IMR-90 (cell line): ENCODE results near the gene OXCT2. TPM values are rescaled to one million over a fixed set of nuclear protein-coding genes. Genes with fewer than 3 reads are reported as not detected.

Experiments used
- ATAC-seq: fragments of 200-7000 bp; cut with Tn5 transposase; 2 replicates; pipeline ENCODE4 v1.9.1; 2020; ENCODE audit warnings: low read depth, mild to moderate bottlenecking, moderate library complexity
- BruUV-seq: library from RNA; stranded (reverse); fragments of 400-500 nt; replicated peaks from 2 replicates; lab custom pipeline; 2021; lab: Mats Ljungman, UMichigan
- CTCF ChIA-PET: fragments of 300-600 bp; formaldehyde crosslinking; extraction: SDS; loops from one replicate; lab custom pipeline; 2021; ENCODE audit warnings: antibody characterized with exemption; lab: Yijun Ruan, JAX
- POLR2A ChIA-PET: fragments of 300-600 bp; sonication (Branson Sonifier 250); formaldehyde crosslinking; loops from one replicate; lab custom pipeline; 2022; ENCODE audit warnings: antibody characterized with exemption; ENCODE audit not compliant: unreplicated experiment; lab: Charles Lee
- DNase-seq: peaks from one replicate; pipeline ENCODE4 v3.0.0; 2013
- H2AFZ ChIP-seq: replicated peaks from 2 replicates; pipeline ENCODE3; 2013; ENCODE audit warnings: low read length, mild to moderate bottlenecking; ENCODE audit not compliant: poor library complexity
- H2AK5ac ChIP-seq: 2 replicates; pipeline ENCODE4 v1.6.1; 2013; ENCODE audit warnings: low read depth, low read length, inconsistent platforms
- H2AK9ac ChIP-seq: replicated peaks from 2 replicates; pipeline ENCODE3; 2013; ENCODE audit warnings: mild to moderate bottlenecking, low read depth, low read length, moderate library complexity; ENCODE audit not compliant: poor library complexity
- H2BK120ac ChIP-seq: 2 replicates; pipeline ENCODE4 v1.6.1; 2013; ENCODE audit warnings: low read depth, low read length, inconsistent platforms
- H2BK15ac ChIP-seq: 3 replicates; pipeline ENCODE4 v1.6.1; 2013; ENCODE audit warnings: low read depth, low read length, inconsistent platforms
- H2BK20ac ChIP-seq: 2 replicates; pipeline ENCODE4 v1.6.1; 2013; ENCODE audit warnings: low read depth, mild to moderate bottlenecking, inconsistent platforms, low read length, moderate library complexity
- H2BK5ac ChIP-seq: 2 replicates; pipeline ENCODE4 v1.6.1; 2013; ENCODE audit warnings: mild to moderate bottlenecking, low read depth, low read length, inconsistent platforms; ENCODE audit not compliant: poor library complexity, severe bottlenecking
- H3K14ac ChIP-seq: replicated peaks from 2 replicates; pipeline ENCODE4 v1.6.1; 2013; ENCODE audit warnings: low read depth, low read length, inconsistent platforms
- H3K18ac ChIP-seq: 2 replicates; pipeline ENCODE4 v1.6.1; 2013; ENCODE audit warnings: low read depth, low read length, control low read depth
- H3K23ac ChIP-seq: 2 replicates; pipeline ENCODE4 v1.6.1; 2013; ENCODE audit warnings: low read depth, low read length, inconsistent platforms
- H3K27ac ChIP-seq: 2 replicates; pipeline ENCODE4 v1.5.1; 2013; ENCODE audit warnings: mild to moderate bottlenecking, control low read depth, low read length; ENCODE audit not compliant: insufficient read depth
- H3K27me3 ChIP-seq: 2 replicates; pipeline ENCODE4 v1.6.1; 2013; ENCODE audit warnings: low read length; ENCODE audit not compliant: control insufficient read depth, insufficient read depth
- H3K36me3 ChIP-seq: 2 replicates; pipeline ENCODE4 v1.6.1; 2013; ENCODE audit warnings: low read length, mixed read lengths; ENCODE audit not compliant: control insufficient read depth, insufficient read depth
- H3K4ac ChIP-seq: 2 replicates; pipeline ENCODE4 v1.6.1; 2013; ENCODE audit warnings: low read depth, low read length, inconsistent platforms
- H3K4me1 ChIP-seq: 2 replicates; pipeline ENCODE4 v1.6.1; 2013; ENCODE audit warnings: low read length, mixed read lengths; ENCODE audit not compliant: control insufficient read depth, insufficient read depth
- H3K4me2 ChIP-seq: 2 replicates; pipeline ENCODE4 v1.6.1; 2013; ENCODE audit warnings: low read depth, mild to moderate bottlenecking, control low read depth, low read length, moderate library complexity
- H3K4me3 ChIP-seq: 2 replicates; pipeline ENCODE4 v1.5.1; 2013; ENCODE audit warnings: low read depth, mild to moderate bottlenecking, control low read depth, low read length, moderate library complexity; ENCODE audit not compliant: insufficient read depth
- H3K56ac ChIP-seq: 2 replicates; pipeline ENCODE4 v1.6.1; 2013; ENCODE audit warnings: low read length, inconsistent platforms; ENCODE audit not compliant: insufficient read depth; ENCODE audit errors: extremely low read depth
- H3K79me1 ChIP-seq, 2 experiments: 2 replicates each; pipeline ENCODE4 v1.6.1; 2013; ENCODE audit warnings: low read length in 2 of 2, inconsistent platforms in 1 of 2, low read depth in 1 of 2
- H3K9ac ChIP-seq: 2 replicates; pipeline ENCODE4 v1.6.1; 2013; ENCODE audit warnings: low read depth, low read length, control low read depth
- H3K9me1 ChIP-seq: 2 replicates; pipeline ENCODE4 v1.6.1; 2013; ENCODE audit warnings: low read length, inconsistent platforms; ENCODE audit not compliant: insufficient read depth
- H3K9me3 ChIP-seq: 2 replicates; pipeline ENCODE4 v1.6.1; 2013; ENCODE audit warnings: low read length; ENCODE audit not compliant: control insufficient read depth, insufficient read depth
- H4K20me1 ChIP-seq: 2 replicates; pipeline ENCODE4 v1.6.1; 2013; ENCODE audit warnings: low read length, inconsistent platforms; ENCODE audit not compliant: insufficient read depth
- H4K5ac ChIP-seq: 2 replicates; pipeline ENCODE4 v1.6.1; 2013; ENCODE audit warnings: mild to moderate bottlenecking, low read depth, low read length, control low read depth
- H4K8ac ChIP-seq, 2 experiments: 2 replicates each; pipeline ENCODE4 v1.6.1; 2013; ENCODE audit warnings: low read depth in 2 of 2, low read length in 2 of 2, control low read depth in 1 of 2, inconsistent platforms in 1 of 2
- H4K91ac ChIP-seq: 2 replicates; pipeline ENCODE4 v1.6.1; 2013; ENCODE audit warnings: low read depth, low read length, inconsistent platforms; ENCODE audit not compliant: insufficient read depth
- BHLHE40 ChIP-seq: fragments of 150-350 bp; IDR thresholded peaks from 2 replicates; pipeline ENCODE4 v1.6.1; 2016; ENCODE audit warnings: mild to moderate bottlenecking, low read depth, low read length
- CHD1 ChIP-seq: IDR thresholded peaks from 2 replicates; pipeline ENCODE4 v1.6.1; 2012; ENCODE audit warnings: low read depth, low read length, improper control_type of control experiment
- CTCF ChIP-seq: conservative IDR thresholded peaks from 2 replicates; pipeline ENCODE4 v1.5.1; 2012; ENCODE audit warnings: mild to moderate bottlenecking, low read depth, low read length, improper control_type of control experiment
- MAFK ChIP-seq: IDR thresholded peaks from 2 replicates; pipeline ENCODE4 v1.6.1; 2012; ENCODE audit warnings: low read depth, low read length, improper control_type of control experiment
- MXI1 ChIP-seq: IDR thresholded peaks from 2 replicates; pipeline ENCODE4 v1.6.1; 2012; ENCODE audit warnings: low read depth, mild to moderate bottlenecking, low read length, moderate library complexity, borderline replicate concordance
- RCOR1 ChIP-seq: IDR thresholded peaks from 2 replicates; pipeline ENCODE4 v1.6.1; 2012; ENCODE audit warnings: mild to moderate bottlenecking, low read length, improper control_type of control experiment; ENCODE audit not compliant: insufficient replicate concordance
- RFX5 ChIP-seq: IDR thresholded peaks from 2 replicates; pipeline ENCODE4 v1.8.0; 2012; ENCODE audit warnings: low read depth, mild to moderate bottlenecking, low read length, moderate library complexity
- USF2 ChIP-seq: fragments of 150-350 bp; IDR thresholded peaks from 2 replicates; pipeline ENCODE4 v1.6.1; 2017; ENCODE audit warnings: mild to moderate bottlenecking, antibody characterized with exemption, low read length, low read depth
- WGBS, 2 experiments: methylation state at CpG; one replicate each; pipeline versions ENCODE4 v1.1.5 to v1.1.7; 2013; ENCODE audit warnings: missing lambda C conversion rate in 2 of 2; ENCODE audit not compliant: insufficient read length in 1 of 2; ENCODE audit errors: extremely low coverage in 2 of 2; 5-methylcytosine and 5-hydroxymethylcytosine counted together
- dilution Hi-C: fragments of 300-500 bp; cut with HindIII; formaldehyde crosslinking; loops from one replicate; pipeline ENCODE4 v1.14.3; 2018; ENCODE audit warnings: low sequenced_read_pairs; ENCODE audit not compliant: unreplicated experiment
- in situ Hi-C: fragments of 300-500 bp; cut with MboI; formaldehyde crosslinking; loops from 3 replicates; pipeline ENCODE4 v1.14.3; 2019; ENCODE audit warnings: low sequenced_read_pairs, inconsistent platforms, mixed read lengths
- intact Hi-C: fragments of 100-400 bp; cut with micrococcal nuclease; formaldehyde crosslinking; loops from 2 replicates; pipeline ENCODE4 v1.10.0; 2022
- polyA plus RNA-seq, 3 experiments: library from polyadenylated mRNA; depleted of rRNA; stranded (reverse); fragments of >200 nt; gene quantifications; 2 replicates each; pipeline ENCODE4 v1.2.3, GENCODE V29; 2012; ENCODE audit warnings: low replicate concordance in 1 of 3
- total RNA-seq: library from RNA; depleted of rRNA; stranded (reverse); fragments of >200 nt; gene quantifications from 2 replicates; pipeline ENCODE4 v1.2.3, GENCODE V29; 2012

Gene OXCT2
- total and polyA plus RNA-seq, 2 of the 4 experiments (the other 2 are of a cell fraction): 0.18 to 0.22 TPM

- no peaks in the 10 kb centered on the region for H4K20me1 ChIP-seq
- intact Hi-C loops (no loop called here), in situ Hi-C loops (no loop called here), dilution Hi-C loops (no loop called here)
- H3K4ac ChIP-seq: no peak overlapping the region
- no peak for TF ChIP-seq MXI1
- no peak for TF ChIP-seq CTCF
- no peak for TF ChIP-seq RCOR1
- no peak for TF ChIP-seq CHD1
- no peak for TF ChIP-seq MAFK
- TF ChIP-seq RFX5: no peak
- TF ChIP-seq USF2: no peak
- no peak for TF ChIP-seq BHLHE40
- H3K56ac ChIP-seq: no peak overlapping the region
- no peak overlapping the region for H3K27ac ChIP-seq
- H3K9me3 ChIP-seq: no peaks in the 10 kb centered on the region
- no peak for DNase-seq
- H2BK15ac ChIP-seq: no peak overlapping the region
- 0 out of 2 replicates have a peak, but pooled peaks cover 8% of the 10 kb centered on the region for H3K9me1 ChIP-seq
- H3K4me2 ChIP-seq: no peak overlapping the region
- peaks cover 24% of the 10 kb centered on the region for H3K36me3 ChIP-seq
- no peak overlapping the region for H4K8ac ChIP-seq
- no peak overlapping the region for H2BK5ac ChIP-seq
- BruUV-seq: no TSS peak
- H4K91ac ChIP-seq: no peak overlapping the region
- no peak for ATAC-seq
- H2AK9ac ChIP-seq: no peak overlapping the region
- H3K18ac ChIP-seq: no peak overlapping the region
- no peak overlapping the region for H2BK20ac ChIP-seq
- H3K4me1 ChIP-seq: no peaks in the 10 kb centered on the region
- H2AFZ ChIP-seq: no peak overlapping the region
- no peak overlapping the region for H3K9ac ChIP-seq
- H3K23ac ChIP-seq: no peak overlapping the region
- H3K14ac ChIP-seq: no peak overlapping the region
- 92% methylated on average over 2 of the region's 16 CpGs; no CpG with 5 or more reads in 1 of the 2 experiments for WGBS, 2 experiments
- 0 out of 4 replicates have a peak, but pooled peaks cover 0 to 3% of the 10 kb centered on the region in 2 experiments for H3K79me1 ChIP-seq
- ChIA-PET CTCF (no interaction called here), POLR2A (no interaction called here)
- no peaks in the 10 kb centered on the region for H3K27me3 ChIP-seq
- H3K4me3 ChIP-seq: no peak overlapping the region
- no peak overlapping the region for H2AK5ac ChIP-seq
- H2BK120ac ChIP-seq: no peak overlapping the region
- H4K5ac ChIP-seq: no peak overlapping the region
Observed at GRCh38 chr1:39758556-39759435, 12.4 kb downstream of the OXCT2 start.
